HEK293 (cell line): ENCODE data around the gene EDA.

Experiments
- CTCF ChIA-PET: fragments of 350-600 bp; formaldehyde crosslinking; extraction: SDS; loops from one replicate; lab custom pipeline; 2021; ENCODE audit warnings: antibody characterized with exemption; lab: Yijun Ruan, JAX
- POLR2A ChIA-PET: fragments of 300-600 bp; formaldehyde crosslinking; extraction: SDS; loops from one replicate; lab custom pipeline; 2020; ENCODE audit warnings: antibody characterized with exemption, inconsistent platforms; lab: Yijun Ruan, JAX
- H3K27ac ChIP-seq: fragments of 200-500 bp; sonication (Bioruptor generic); 2 replicates; pipeline ENCODE4 v1.5.1; 2014; ENCODE audit warnings: low read depth, low read length, control low read depth, inconsistent platforms; ENCODE audit errors: extremely low read depth
- H3K36me3 ChIP-seq, 2 experiments: fragments of 200-500 bp in 1 of 2; sonication (Bioruptor generic) in 1 of 2; 1 replicate in 1 of 2; 2 replicates in 1 of 2; pipeline ENCODE4 v1.5.1; 2014 to 2017; ENCODE audit warnings: inconsistent platforms in 2 of 2, low read length in 2 of 2; ENCODE audit not compliant: control insufficient read depth in 2 of 2, insufficient read depth in 1 of 2
- H3K4me1 ChIP-seq: fragments of 200-500 bp; sonication (Bioruptor generic); 2 replicates; pipeline ENCODE4 v1.5.1; 2014; ENCODE audit warnings: mild to moderate bottlenecking, low read length, inconsistent platforms; ENCODE audit not compliant: control insufficient read depth, insufficient read depth
- H3K4me3 ChIP-seq: 2 replicates; pipeline ENCODE4 v1.5.1; 2011; ENCODE audit warnings: low read depth, mild to moderate bottlenecking, control low read depth, low read length, moderate library complexity
- H3K9me3 ChIP-seq: fragments of 200-500 bp; sonication (Bioruptor generic); 2 replicates; pipeline ENCODE4 v1.5.1; 2014; ENCODE audit warnings: low read depth, low read length, inconsistent platforms; ENCODE audit not compliant: control insufficient read depth, insufficient read depth
- ATF2 ChIP-seq: fragments of 450-650 bp; formaldehyde crosslinking; IDR thresholded peaks from 2 replicates; pipeline ENCODE4 v1.5.1; 2016; ENCODE audit warnings: missing biosample characterization, missing genetic modification characterization, low read depth
- IKZF3 ChIP-seq: fragments of 450-650 bp; IDR thresholded peaks from 2 replicates; pipeline ENCODE4 v1.5.0; 2018; ENCODE audit warnings: missing biosample characterization, mild to moderate bottlenecking, missing genetic modification characterization, moderate library complexity
- KLF16 ChIP-seq: fragments of 450-650 bp; formaldehyde crosslinking; IDR thresholded peaks from 2 replicates; pipeline ENCODE4 v1.5.1; 2017; ENCODE audit warnings: missing biosample characterization, missing genetic modification characterization
- PATZ1 ChIP-seq: fragments of 450-650 bp; formaldehyde crosslinking; IDR thresholded peaks from 2 replicates; pipeline ENCODE4 v1.5.1; 2016; ENCODE audit warnings: missing biosample characterization, missing genetic modification characterization
- PRDM2 ChIP-seq: fragments of 450-650 bp; formaldehyde crosslinking; IDR thresholded peaks from 2 replicates; pipeline ENCODE4 v1.5.1; 2016; ENCODE audit warnings: missing biosample characterization, missing genetic modification characterization, borderline replicate concordance
- YY2 ChIP-seq: fragments of 450-650 bp; formaldehyde crosslinking; IDR thresholded peaks from 2 replicates; pipeline ENCODE4 v1.5.1; 2016; ENCODE audit warnings: missing biosample characterization, missing genetic modification characterization
- ZBTB21 ChIP-seq: fragments of 450-650 bp; formaldehyde crosslinking; IDR thresholded peaks from 2 replicates; pipeline ENCODE4 v1.5.1; 2017; ENCODE audit warnings: missing biosample characterization, missing genetic modification characterization
- ZFP3 ChIP-seq: fragments of 450-650 bp; formaldehyde crosslinking; IDR thresholded peaks from 2 replicates; pipeline ENCODE4 v1.5.1; 2016; ENCODE audit warnings: low read depth, missing biosample characterization, missing genetic modification characterization
- ZNF239 ChIP-seq: fragments of 450-650 bp; formaldehyde crosslinking; IDR thresholded peaks from 2 replicates; pipeline ENCODE4 v1.5.1; 2016; ENCODE audit warnings: missing biosample characterization, missing genetic modification characterization
- ZNF280D ChIP-seq: fragments of 450-650 bp; formaldehyde crosslinking; IDR thresholded peaks from 2 replicates; pipeline ENCODE4 v1.5.1; 2016; ENCODE audit warnings: missing biosample characterization, missing genetic modification characterization
- ZNF48 ChIP-seq: fragments of 450-650 bp; formaldehyde crosslinking; IDR thresholded peaks from 2 replicates; pipeline ENCODE4 v1.5.1; 2016; ENCODE audit warnings: missing biosample characterization, missing genetic modification characterization
- ZNF501 ChIP-seq: fragments of 450-650 bp; formaldehyde crosslinking; IDR thresholded peaks from 2 replicates; pipeline ENCODE4 v1.5.1; 2016; ENCODE audit warnings: missing biosample characterization, missing genetic modification characterization
- ZNF530 ChIP-seq: fragments of 450-650 bp; formaldehyde crosslinking; IDR thresholded peaks from 2 replicates; pipeline ENCODE4 v1.5.1; 2016; ENCODE audit warnings: low read depth, missing biosample characterization, missing genetic modification characterization
- ZNF544 ChIP-seq: fragments of 450-650 bp; formaldehyde crosslinking; IDR thresholded peaks from 2 replicates; pipeline ENCODE4 v1.5.0; 2017; ENCODE audit warnings: missing biosample characterization, missing genetic modification characterization
- ZNF571 ChIP-seq: fragments of 450-650 bp; formaldehyde crosslinking; IDR thresholded peaks from 2 replicates; pipeline ENCODE4 v1.5.0; 2017; ENCODE audit warnings: missing biosample characterization, missing genetic modification characterization
- ZNF776 ChIP-seq: fragments of 450-650 bp; formaldehyde crosslinking; IDR thresholded peaks from 2 replicates; pipeline ENCODE4 v1.5.0; 2017; ENCODE audit warnings: missing biosample characterization, missing genetic modification characterization, borderline replicate concordance
- ZSCAN5A ChIP-seq: fragments of 450-650 bp; formaldehyde crosslinking; IDR thresholded peaks from 2 replicates; pipeline ENCODE4 v1.5.1; 2016; ENCODE audit warnings: missing biosample characterization, missing genetic modification characterization
- TF ChIP-seq, protein P1 (sequence below): fragments of 450-650 bp; formaldehyde crosslinking; conservative IDR thresholded peaks from 2 replicates; pipeline ENCODE4 v1.5.1; 2016; ENCODE audit warnings: low read depth, missing biosample characterization, missing genetic modification characterization
- TF ChIP-seq, protein P2 (sequence below): fragments of 450-650 bp; formaldehyde crosslinking; IDR thresholded peaks from 2 replicates; pipeline ENCODE4 v1.5.1; 2017; ENCODE audit warnings: missing biosample characterization, missing genetic modification characterization

Gene EDA

DNA sequence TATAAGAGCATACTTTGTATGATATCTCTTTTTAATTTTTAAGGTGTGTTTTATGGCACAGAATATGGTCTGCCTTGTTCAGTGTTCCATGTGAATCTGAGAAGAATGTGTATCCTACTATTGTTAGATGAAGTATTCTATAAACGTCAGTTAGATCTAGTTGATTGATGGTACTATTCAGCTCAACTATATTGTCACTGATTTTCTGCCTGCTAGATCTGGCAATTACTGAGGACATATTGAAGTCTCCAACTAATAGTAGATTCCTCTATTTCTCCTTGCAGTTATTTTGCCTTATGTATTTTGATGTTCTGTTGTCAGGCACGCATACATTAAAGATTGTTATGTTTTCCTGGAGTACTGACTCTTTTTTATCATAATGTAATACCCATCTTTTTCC lies 394.1 kb downstream of the EDA start (continued):
- TF ChIP-seq ZNF280D (no peak), ATF2 (tag by site-specific recombination) (no peak), ZNF48 (tag by site-specific recombination) (no peak), ZBTB21 (tag by site-specific recombination) (no peak), ZNF530 (tag by site-specific recombination) (no peak), ZNF544 (no peak), YY2 (tag by site-specific recombination) (no peak), PATZ1 (tag by site-specific recombination) (no peak), ZNF501 (no peak), ZNF239 (tag by site-specific recombination) (no peak), ZNF776 (no peak), ZFP3 (tag by site-specific recombination) (no peak), ZSCAN5A (tag by site-specific recombination) (no peak)

GRCh38 chrX:70012756-70013155 lies 396.8 kb downstream of the EDA start:
- Histone ChIP-seq H3K4me3 (no peak overlapping the region), H3K36me3 (no peaks in the 10 kb centered on the region), H3K27ac (no peak overlapping the region), H3K9me3 (no peaks in the 10 kb centered on the region; the same call in none of the 2 replicates), H3K4me1 (no peaks in the 10 kb centered on the region)
- ChIA-PET POLR2A (no interaction called here), CTCF (interaction anchor here (1.1 to 8.4 kb wide), 4 partner anchors 17 to 520 kb away, joined by 3 to 46 read pairs (median 5); no protein-coding TSS in a partner anchor)
- no peak for TF ChIP-seq IKZF3
- TF ChIP-seq PRDM2 (tag by site-specific recombination): no peak
- TF ChIP-seq KLF16 (tag by site-specific recombination): no peak
- TF ChIP-seq, protein P1, sequence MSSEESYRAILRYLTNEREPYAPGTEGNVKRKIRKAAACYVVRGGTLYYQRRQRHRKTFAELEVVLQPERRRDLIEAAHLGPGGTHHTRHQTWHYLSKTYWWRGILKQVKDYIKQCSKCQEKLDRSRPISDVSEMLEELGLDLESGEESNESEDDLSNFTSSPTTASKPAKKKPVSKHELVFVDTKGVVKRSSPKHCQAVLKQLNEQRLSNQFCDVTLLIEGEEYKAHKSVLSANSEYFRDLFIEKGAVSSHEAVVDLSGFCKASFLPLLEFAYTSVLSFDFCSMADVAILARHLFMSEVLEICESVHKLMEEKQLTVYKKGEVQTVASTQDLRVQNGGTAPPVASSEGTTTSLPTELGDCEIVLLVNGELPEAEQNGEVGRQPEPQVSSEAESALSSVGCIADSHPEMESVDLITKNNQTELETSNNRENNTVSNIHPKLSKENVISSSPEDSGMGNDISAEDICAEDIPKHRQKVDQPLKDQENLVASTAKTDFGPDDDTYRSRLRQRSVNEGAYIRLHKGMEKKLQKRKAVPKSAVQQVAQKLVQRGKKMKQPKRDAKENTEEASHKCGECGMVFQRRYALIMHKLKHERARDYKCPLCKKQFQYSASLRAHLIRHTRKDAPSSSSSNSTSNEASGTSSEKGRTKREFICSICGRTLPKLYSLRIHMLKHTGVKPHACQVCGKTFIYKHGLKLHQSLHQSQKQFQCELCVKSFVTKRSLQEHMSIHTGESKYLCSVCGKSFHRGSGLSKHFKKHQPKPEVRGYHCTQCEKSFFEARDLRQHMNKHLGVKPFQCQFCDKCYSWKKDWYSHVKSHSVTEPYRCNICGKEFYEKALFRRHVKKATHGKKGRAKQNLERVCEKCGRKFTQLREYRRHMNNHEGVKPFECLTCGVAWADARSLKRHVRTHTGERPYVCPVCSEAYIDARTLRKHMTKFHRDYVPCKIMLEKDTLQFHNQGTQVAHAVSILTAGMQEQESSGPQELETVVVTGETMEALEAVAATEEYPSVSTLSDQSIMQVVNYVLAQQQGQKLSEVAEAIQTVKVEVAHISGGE (tag by site-specific recombination): no peak
- TF ChIP-seq ZNF571 (tag by site-specific recombination): no peak
- TF ChIP-seq, protein P2, sequence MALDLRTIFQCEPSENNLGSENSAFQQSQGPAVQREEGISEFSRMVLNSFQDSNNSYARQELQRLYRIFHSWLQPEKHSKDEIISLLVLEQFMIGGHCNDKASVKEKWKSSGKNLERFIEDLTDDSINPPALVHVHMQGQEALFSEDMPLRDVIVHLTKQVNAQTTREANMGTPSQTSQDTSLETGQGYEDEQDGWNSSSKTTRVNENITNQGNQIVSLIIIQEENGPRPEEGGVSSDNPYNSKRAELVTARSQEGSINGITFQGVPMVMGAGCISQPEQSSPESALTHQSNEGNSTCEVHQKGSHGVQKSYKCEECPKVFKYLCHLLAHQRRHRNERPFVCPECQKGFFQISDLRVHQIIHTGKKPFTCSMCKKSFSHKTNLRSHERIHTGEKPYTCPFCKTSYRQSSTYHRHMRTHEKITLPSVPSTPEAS (tag by site-specific recombination): no peak
